Coronary artery (tissue), 2 donors: ENCODE results near the gene SELENON.

ENCODE experiments used
- DNase-seq: peaks from one replicate; pipeline ENCODE4 v3.0.0-alpha.2; 2017; ENCODE audit warnings: low spot score
- H3K27ac ChIP-seq, 2 donors: fragments of 200-600 bp; sonication (generic); one replicate each; pipeline ENCODE4 v1.5.1; 2016 to 2019
- H3K4me3 ChIP-seq: fragments of 200-600 bp; sonication (generic); 2 replicates; pipeline ENCODE4 v1.5.1; 2016; ENCODE audit warnings: mild to moderate bottlenecking, moderate library complexity
- TF ChIP-seq, protein P1 (sequence below): fragments of 200-600 bp; sonication (generic); IDR thresholded peaks from one replicate; pipeline ENCODE4 v1.5.1; 2019; ENCODE audit warnings: antibody characterized with exemption

SELENON gene

DNA sequence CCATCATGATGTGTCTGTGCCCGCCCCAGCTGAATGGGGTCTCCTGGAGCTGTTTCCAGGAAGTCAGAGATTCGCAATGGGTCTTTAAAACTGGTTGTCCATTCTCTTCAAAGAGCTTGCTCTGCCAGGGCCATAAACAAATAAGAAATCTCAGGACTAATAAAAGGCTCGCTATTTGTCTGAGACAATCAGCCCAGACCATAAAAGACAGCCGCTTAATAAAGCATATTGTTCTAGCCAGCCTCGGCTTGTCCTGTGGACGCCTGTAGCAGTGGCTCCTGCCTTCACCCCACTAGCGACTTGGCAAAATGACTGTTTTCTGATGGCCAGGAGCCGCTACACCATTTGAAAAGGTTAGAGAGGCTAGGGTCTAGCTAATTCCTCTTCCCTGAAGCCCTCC, 20.6 kb upstream of the SELENON start:
- no peak overlapping the region for H3K4me3 ChIP-seq
- DNase-seq, result no peak
- H3K27ac ChIP-seq, result no peak overlapping the region
- TF ChIP-seq, protein P1, sequence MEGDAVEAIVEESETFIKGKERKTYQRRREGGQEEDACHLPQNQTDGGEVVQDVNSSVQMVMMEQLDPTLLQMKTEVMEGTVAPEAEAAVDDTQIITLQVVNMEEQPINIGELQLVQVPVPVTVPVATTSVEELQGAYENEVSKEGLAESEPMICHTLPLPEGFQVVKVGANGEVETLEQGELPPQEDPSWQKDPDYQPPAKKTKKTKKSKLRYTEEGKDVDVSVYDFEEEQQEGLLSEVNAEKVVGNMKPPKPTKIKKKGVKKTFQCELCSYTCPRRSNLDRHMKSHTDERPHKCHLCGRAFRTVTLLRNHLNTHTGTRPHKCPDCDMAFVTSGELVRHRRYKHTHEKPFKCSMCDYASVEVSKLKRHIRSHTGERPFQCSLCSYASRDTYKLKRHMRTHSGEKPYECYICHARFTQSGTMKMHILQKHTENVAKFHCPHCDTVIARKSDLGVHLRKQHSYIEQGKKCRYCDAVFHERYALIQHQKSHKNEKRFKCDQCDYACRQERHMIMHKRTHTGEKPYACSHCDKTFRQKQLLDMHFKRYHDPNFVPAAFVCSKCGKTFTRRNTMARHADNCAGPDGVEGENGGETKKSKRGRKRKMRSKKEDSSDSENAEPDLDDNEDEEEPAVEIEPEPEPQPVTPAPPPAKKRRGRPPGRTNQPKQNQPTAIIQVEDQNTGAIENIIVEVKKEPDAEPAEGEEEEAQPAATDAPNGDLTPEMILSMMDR, result no peak

DNA sequence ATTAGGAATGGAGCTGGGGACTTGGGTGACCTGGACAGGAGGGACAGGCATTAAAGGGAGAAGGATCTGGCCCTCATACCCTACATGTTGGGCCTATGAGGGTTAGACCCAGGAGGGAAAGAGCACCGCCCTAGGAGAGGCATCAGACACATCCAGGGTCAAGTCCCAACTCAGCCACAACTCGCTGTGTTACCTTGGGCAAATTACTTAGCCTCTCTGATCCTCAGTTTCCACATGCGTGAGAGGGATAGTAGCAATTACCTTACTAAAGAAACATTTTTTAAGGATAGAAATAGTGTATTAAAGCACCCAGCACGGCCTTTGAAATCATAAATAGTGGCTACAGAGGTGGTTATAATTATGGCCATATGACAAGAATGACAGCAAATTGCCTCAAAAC, 20.1 kb upstream of the SELENON start:
- TF ChIP-seq, protein P1, result no peak
- no peak overlapping the region for H3K4me3 ChIP-seq
- no peak for DNase-seq
- no peak overlapping the region for H3K27ac ChIP-seq

DNA sequence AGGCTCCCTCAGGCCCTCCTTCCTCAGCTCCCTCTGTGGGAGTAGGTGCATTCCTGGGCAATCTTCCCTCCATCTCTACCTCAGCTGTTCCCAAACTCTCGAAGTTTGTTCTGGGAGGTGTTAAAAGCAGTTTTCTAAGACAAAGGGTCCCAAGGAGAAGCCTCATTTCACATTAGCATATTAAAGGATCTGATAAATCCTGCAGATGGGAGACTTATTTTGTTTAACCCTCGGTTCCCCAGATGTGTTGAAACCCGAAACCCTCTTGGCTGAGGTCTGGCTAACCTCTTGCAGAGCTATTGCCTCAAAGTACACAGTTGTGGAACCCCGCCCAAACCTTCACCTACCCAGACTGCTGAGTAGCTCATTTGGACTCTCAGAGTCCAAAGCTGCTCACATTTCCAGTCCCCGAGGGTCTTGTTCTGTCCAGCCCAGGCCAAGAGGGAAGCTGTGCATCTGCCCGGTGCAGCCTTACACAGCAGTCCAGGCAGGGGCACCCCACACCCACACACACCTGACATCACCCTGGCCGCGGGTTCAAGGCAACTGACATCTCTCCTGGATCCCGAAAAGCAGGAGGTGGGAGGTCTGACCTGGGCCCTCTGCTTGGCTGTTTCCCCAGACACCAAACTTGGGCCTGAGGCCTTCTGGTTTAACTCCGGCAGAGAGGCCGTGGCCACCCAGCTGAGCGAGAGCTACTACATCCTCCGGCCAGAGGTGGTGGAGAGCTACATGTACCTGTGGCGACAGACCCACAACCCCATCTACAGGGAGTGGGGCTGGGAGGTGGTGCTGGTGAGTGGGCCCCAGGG, 19.5 kb upstream of the SELENON start:
- no peak for DNase-seq
- Histone ChIP-seq H3K4me3 (no peak overlapping the region), H3K27ac (no peak overlapping the region)
- TF ChIP-seq, protein P1, result no peak

DNA sequence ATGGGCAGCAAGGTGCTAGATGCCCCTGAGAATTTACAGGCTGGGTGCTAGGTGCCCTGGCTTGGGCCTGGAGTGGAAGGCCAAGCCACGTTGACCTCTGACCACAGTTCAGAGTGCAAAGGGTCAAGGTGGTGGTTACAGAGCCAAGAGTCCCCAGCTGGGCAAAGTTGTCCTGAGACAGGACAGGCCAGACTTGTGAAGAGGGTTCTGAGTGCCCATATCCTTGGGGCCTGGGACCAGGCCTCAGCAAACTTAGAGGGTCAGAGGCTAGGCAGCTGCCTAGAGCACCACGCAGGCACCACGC, 18.9 kb upstream of the SELENON start:
- no peak for DNase-seq
- TF ChIP-seq, protein P1, result no peak
- Histone ChIP-seq H3K27ac (no peak overlapping the region), H3K4me3 (no peak overlapping the region)

DNA sequence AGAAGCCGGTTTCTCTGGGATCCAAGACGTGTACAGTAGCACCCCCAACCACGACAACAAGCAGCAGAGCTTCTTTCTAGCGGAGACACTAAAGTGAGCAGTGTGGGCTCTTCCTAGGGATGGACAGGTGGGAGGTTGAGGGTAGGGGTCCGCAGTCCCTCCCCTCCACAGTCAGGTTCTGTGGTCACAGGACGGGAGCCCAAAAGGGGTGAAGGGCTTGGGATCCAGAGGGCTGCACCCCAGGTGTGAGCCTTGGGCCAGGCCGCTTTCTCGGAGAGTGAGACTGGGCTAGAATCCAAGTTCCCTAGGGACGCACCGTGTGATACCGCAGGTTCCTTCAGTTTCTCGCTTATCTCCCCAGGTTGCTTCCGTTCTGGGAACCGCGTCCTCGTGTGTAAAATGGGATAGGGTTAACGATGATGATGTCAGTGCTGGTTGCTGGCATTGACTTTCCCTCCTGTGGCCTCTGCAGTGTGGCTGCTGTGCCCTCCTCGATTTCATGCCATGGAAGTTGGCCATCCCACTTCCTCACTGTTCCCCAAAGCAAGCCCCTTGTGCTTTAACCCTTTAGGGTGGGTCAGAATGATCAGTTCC, 17.3 kb upstream of the SELENON start:
- Histone ChIP-seq H3K27ac (no peak overlapping the region), H3K4me3 (no peak overlapping the region)
- TF ChIP-seq, protein P1, result no peak
- DNase-seq, result no peak

DNA sequence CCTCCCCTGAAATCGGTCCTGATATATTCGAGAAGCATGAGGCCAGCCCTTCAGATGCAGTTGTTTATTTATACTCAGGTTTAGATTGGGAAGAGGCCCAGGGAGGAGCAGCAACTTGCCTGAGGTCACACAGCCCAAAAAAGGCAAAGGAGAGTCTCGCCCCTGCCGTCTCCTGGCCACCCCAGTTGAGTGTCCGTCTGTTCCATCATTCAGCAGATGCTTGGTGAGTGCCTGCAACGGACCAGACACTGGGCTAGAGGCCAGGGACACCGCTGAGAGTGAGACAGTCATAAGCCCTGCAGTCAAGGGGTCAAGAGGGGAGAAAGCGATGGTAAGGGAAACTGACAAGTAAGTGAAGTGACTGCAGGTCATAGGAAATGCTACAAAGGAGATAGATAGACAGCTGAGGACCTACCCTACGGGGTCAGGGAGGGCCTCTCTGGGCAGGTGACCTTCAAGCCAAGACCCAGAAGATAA, 15.4 kb upstream of the SELENON start:
- Histone ChIP-seq H3K4me3 (no peak overlapping the region), H3K27ac (no peak overlapping the region)
- DNase-seq, result no peak
- TF ChIP-seq, protein P1, result no peak
